Vagina (tissue), 2 donors: Measurements from ENCODE around the gene SYT5. TPM values are rescaled to one million over a fixed set of nuclear protein-coding genes. Genes with fewer than 3 reads are reported as not detected.

ENCODE experiments used
- DNase-seq, 2 donors: peaks; one replicate each; pipeline ENCODE4 v3.0.0-alpha.2; 2017; ENCODE audit errors: extremely low spot score in 2 of 2
- H3K27ac ChIP-seq: fragments of 200-600 bp; sonication (generic); one replicate; pipeline ENCODE4 v1.5.1; 2019
- H3K27me3 ChIP-seq: fragments of 200-600 bp; sonication (generic); one replicate; pipeline ENCODE4 v1.5.1; 2019
- H3K36me3 ChIP-seq, 2 donors: fragments of 200-600 bp; sonication (generic); one replicate each; pipeline ENCODE4 v1.5.1; 2017 to 2019
- H3K4me1 ChIP-seq: fragments of 200-600 bp; sonication (generic); one replicate; pipeline ENCODE4 v1.5.1; 2019
- H3K4me3 ChIP-seq, 2 donors: fragments of 200-600 bp; sonication (generic); 1 replicate in 1 of 2; 2 replicates in 1 of 2; pipeline ENCODE4 v1.5.1; 2016 to 2019
- H3K9me3 ChIP-seq: fragments of 200-600 bp; sonication (generic); one replicate; pipeline ENCODE4 v1.5.1; 2019
- POLR2A ChIP-seq, 2 donors: fragments of 450-650 bp; IDR thresholded peaks; one replicate each; pipeline ENCODE4 v1.6.1; 2017; ENCODE audit warnings: antibody characterized with exemption in 2 of 2, mild to moderate bottlenecking in 2 of 2, moderate library complexity in 2 of 2
- POLR2AphosphoS5 ChIP-seq, 2 donors: sonication (generic); formaldehyde crosslinking; IDR thresholded peaks; one replicate each; pipeline ENCODE4 v1.9.0; 2017; ENCODE audit warnings: antibody characterized with exemption in 2 of 2, mild to moderate bottlenecking in 2 of 2, low read depth in 1 of 2; ENCODE audit not compliant: insufficient read depth in 1 of 2
- intact Hi-C: fragments of 100-400 bp; cut with DNase I; formaldehyde crosslinking; loops from one replicate; pipeline ENCODE4 v1.15.1; 2023
- total RNA-seq: library from RNA; depleted of rRNA; stranded (reverse); fragments of >200 nt; gene quantifications from one replicate; pipeline ENCODE4 v1.2.3, GENCODE V29; 2016
- TF ChIP-seq, protein P1 (sequence below), 3 experiments: fragments of 450-650 bp in 2 of 3; fragments of 200-600 bp in 1 of 3; sonication (generic) in 1 of 3; IDR thresholded peaks; one replicate each; pipeline ENCODE4 v1.5.1; 2017 to 2019; ENCODE audit warnings: antibody characterized with exemption in 3 of 3, mild to moderate bottlenecking in 2 of 3, moderate library complexity in 2 of 3

Gene SYT5
- total RNA-seq, 1 donor from 2014 or later, result not detected

DNA sequence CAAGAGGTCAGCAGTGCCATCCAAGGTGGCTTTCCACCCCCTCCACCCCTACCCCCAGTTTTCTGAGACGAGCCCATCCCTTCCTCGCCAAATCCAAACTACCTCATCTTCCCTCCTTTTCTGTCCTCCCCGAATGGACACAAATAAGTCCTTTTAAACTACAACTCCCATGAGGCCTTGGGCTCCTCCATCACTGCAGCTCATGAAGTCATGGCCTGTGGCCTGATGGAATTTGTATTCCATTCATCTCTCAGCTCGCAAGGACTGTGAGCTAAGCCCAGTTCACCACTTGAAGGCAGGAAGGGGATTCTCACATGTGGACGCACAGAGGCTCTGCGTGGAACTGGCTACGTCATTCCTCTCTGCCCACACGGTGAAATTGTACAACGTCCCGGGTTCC lies 16.7 kb upstream of the SYT5 start:
- Histone ChIP-seq H3K27me3 (no peaks in the 10 kb centered on the region), H3K9me3 (no peaks in the 10 kb centered on the region), H3K4me1 (no peaks in the 10 kb centered on the region), H3K27ac (no peak overlapping the region), H3K4me3 (no peak overlapping the region), H3K36me3 (no peaks in the 10 kb centered on the region)
- intact Hi-C loops, result no loop called here
- TF ChIP-seq, protein P1, sequence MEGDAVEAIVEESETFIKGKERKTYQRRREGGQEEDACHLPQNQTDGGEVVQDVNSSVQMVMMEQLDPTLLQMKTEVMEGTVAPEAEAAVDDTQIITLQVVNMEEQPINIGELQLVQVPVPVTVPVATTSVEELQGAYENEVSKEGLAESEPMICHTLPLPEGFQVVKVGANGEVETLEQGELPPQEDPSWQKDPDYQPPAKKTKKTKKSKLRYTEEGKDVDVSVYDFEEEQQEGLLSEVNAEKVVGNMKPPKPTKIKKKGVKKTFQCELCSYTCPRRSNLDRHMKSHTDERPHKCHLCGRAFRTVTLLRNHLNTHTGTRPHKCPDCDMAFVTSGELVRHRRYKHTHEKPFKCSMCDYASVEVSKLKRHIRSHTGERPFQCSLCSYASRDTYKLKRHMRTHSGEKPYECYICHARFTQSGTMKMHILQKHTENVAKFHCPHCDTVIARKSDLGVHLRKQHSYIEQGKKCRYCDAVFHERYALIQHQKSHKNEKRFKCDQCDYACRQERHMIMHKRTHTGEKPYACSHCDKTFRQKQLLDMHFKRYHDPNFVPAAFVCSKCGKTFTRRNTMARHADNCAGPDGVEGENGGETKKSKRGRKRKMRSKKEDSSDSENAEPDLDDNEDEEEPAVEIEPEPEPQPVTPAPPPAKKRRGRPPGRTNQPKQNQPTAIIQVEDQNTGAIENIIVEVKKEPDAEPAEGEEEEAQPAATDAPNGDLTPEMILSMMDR (IDR thresholded peaks at IDR 0.05), result no peak
- no peak for TF ChIP-seq POLR2AphosphoS5 (IDR thresholded peaks at IDR 0.05; ENCODE audit: insufficient read depth in 1 of 2, low read depth in 1 of 2)
- DNase-seq, result no peak

DNA sequence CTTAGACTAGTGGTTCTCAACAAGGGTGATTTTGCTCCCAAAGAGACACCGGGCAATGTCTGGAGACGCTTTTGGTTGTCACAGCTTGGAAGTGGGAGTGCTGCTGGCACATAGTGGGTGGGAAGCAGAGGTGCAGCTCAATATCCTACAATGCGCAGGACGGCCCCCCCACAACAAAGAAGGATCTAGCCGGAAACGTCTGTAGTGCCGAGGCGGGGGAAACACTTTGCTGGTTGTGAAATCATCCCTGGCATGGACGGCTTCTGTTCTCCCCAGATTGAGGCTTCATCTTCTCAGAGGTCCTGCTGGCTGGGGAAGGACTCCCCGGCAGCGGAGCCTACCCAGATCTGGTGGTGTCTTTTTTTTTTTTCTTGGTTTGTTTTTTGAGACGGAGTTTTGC lies 13.4 kb upstream of the SYT5 start:
- H3K36me3 ChIP-seq, result no peaks in the 10 kb centered on the region
- intact Hi-C loops, result no loop called here
- TF ChIP-seq, protein P1 (IDR thresholded peaks at IDR 0.05), result no peak
- no peak for TF ChIP-seq POLR2AphosphoS5 (IDR thresholded peaks at IDR 0.05; ENCODE audit: insufficient read depth in 1 of 2, low read depth in 1 of 2)
- no peak for TF ChIP-seq POLR2A (IDR thresholded peaks at IDR 0.05)
- no peak overlapping the region for H3K4me3 ChIP-seq
- H3K4me1 ChIP-seq, result no peaks in the 10 kb centered on the region
- H3K9me3 ChIP-seq, result no peaks in the 10 kb centered on the region
- no peak overlapping the region for H3K27ac ChIP-seq
- DNase-seq, result no peak
- H3K27me3 ChIP-seq, result no peaks in the 10 kb centered on the region

DNA sequence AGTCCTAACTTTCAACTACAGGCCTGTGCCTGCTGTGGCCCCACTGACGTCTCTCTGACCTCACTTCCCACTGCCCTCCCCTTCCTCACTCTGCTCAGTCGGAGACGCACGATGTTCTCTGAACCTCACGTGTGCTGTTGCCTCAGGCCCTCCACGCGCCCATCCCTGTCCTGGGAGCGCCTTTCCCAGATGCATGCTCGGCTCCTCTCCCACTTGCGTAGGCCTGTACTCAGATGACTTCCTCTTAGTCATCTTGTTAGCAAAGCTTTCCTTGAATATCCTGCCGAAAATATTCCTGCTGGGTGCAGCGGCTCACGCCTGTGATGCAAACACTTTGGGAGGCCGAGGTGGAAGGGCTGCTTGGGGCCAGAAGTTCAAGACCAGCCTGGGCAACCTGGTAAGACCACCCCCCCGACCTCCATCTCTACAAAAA lies 9.3 kb upstream of the SYT5 start:
- intact Hi-C loops, result no loop called here
- H3K36me3 ChIP-seq, result no peaks in the 10 kb centered on the region
- H3K27ac ChIP-seq, result peak overlapping the region; percentile 63
- no peaks in the 10 kb centered on the region for H3K4me1 ChIP-seq
- no peaks in the 10 kb centered on the region for H3K27me3 ChIP-seq
- no peak overlapping the region for H3K4me3 ChIP-seq
- TF ChIP-seq POLR2AphosphoS5 (IDR thresholded peaks at IDR 0.05; ENCODE audit: insufficient read depth in 1 of 2, low read depth in 1 of 2) (peak; percentile 65 to 87), POLR2A (IDR thresholded peaks at IDR 0.05) (no peak)
- no peaks in the 10 kb centered on the region for H3K9me3 ChIP-seq
- DNase-seq, result peak in 1 of 2 donors; percentile 93

DNA sequence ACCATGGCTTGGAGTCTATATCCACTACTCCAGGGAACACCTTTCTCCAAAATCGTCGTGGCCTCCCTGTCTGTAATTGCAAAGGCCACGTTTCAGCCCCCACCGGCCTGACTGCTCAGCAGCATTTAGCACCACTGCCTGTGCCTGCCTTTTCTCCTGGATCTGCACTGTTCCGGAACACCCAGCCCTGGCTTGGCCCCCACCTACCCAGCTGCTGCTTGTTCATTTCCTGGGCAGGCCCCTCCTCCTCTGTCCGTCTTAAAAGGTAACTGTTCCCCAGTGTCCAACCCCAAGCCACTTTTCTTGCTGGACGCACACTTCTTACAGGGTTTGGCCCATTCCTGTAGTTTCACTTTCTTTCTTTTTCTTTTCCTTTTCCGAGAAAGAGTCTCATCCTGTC lies 8.5 kb upstream of the SYT5 start:
- H3K27ac ChIP-seq, result peak overlapping the region; percentile 63
- H3K27me3 ChIP-seq, result no peaks in the 10 kb centered on the region
- H3K9me3 ChIP-seq, result no peaks in the 10 kb centered on the region
- no peaks in the 10 kb centered on the region for H3K36me3 ChIP-seq
- no peak for TF ChIP-seq POLR2A (IDR thresholded peaks at IDR 0.05)
- no peak for TF ChIP-seq POLR2AphosphoS5 (IDR thresholded peaks at IDR 0.05; ENCODE audit: insufficient read depth in 1 of 2, low read depth in 1 of 2)
- TF ChIP-seq, protein P1 (IDR thresholded peaks at IDR 0.05), result no peak
- no peaks in the 10 kb centered on the region for H3K4me1 ChIP-seq
- H3K4me3 ChIP-seq, result no peak overlapping the region
- intact Hi-C loops, result no loop called here
- DNase-seq, result no peak

DNA sequence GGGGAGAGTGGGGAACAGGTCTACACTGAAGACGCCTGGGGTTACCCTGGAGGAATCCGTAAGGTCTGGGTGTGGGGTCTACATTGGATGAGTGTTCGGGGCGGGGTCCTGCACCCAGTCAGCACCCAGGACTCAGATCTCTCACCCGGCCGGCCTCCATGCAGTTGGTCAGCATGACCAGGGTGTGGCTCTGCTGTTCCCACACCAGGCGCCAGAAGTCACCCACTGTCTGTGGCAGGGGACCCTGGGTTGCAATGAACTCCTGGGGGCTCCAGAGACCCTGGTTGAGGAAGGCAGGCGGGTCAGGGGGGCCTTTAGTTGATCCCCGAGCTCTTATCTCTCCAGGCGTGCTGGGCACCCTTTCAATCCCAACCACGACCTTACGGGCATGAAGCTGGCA lies 6.0 kb upstream of the SYT5 start:
- no peak for TF ChIP-seq POLR2AphosphoS5 (IDR thresholded peaks at IDR 0.05; ENCODE audit: insufficient read depth in 1 of 2, low read depth in 1 of 2)
- no peak for TF ChIP-seq POLR2A (IDR thresholded peaks at IDR 0.05)
- TF ChIP-seq, protein P1 (IDR thresholded peaks at IDR 0.05), result no peak
- no peaks in the 10 kb centered on the region for H3K4me1 ChIP-seq
- intact Hi-C loops, result no loop called here
- no peak for DNase-seq
- no peak overlapping the region for H3K27ac ChIP-seq
- no peaks in the 10 kb centered on the region for H3K36me3 ChIP-seq
- H3K27me3 ChIP-seq, result no peaks in the 10 kb centered on the region
- no peak overlapping the region for H3K4me3 ChIP-seq
- no peaks in the 10 kb centered on the region for H3K9me3 ChIP-seq
